Uterus (tissue), 2 donors: Measurements from ENCODE around the gene CSF2.

ENCODE experiments used
- CTCF ChIP-seq, 4 experiments: fragments of 200-600 bp in 2 of 4; fragments of 450-650 bp in 2 of 4; sonication (generic) in 2 of 4; IDR thresholded peaks; one replicate each; pipeline ENCODE4 v1.5.1; 2016 to 2019; ENCODE audit warnings: antibody characterized with exemption in 4 of 4, mild to moderate bottlenecking in 2 of 4, moderate library complexity in 1 of 4
- POLR2A ChIP-seq, 2 donors: fragments of 450-650 bp; IDR thresholded peaks; one replicate each; pipeline ENCODE4 v1.6.1; 2016; ENCODE audit warnings: antibody characterized with exemption in 2 of 2, mild to moderate bottlenecking in 1 of 2, moderate library complexity in 1 of 2

GRCh38 chr5:132094393-132095076 is 20.9 kb downstream of the CSF2 start:
- TF ChIP-seq CTCF (IDR thresholded peaks at IDR 0.05): no peak
- no peak for TF ChIP-seq POLR2A (IDR thresholded peaks at IDR 0.05)
